Ramos (cell line): ENCODE results near the gene BACH2.
"Not testable (repeated sequence)": the region's sequence is repeated elsewhere in the genome, so short reads cannot be mapped to it uniquely, and the experiment has no call there.

Source experiments
- in situ Hi-C: fragments of 300-500 bp; cut with MboI; formaldehyde crosslinking; loops from one replicate; pipeline ENCODE4 v1.14.3; 2022; ENCODE audit warnings: low sequenced_read_pairs; ENCODE audit not compliant: unreplicated experiment

The BACH2 gene

GRCh38 chr6:90083891-90084290 lies 212.8 kb downstream of the BACH2 start:
- in situ Hi-C loops = no loop called here

- in situ Hi-C loops = no loop called here
These were observed 213.8 kb downstream of the BACH2 start for GRCh38 chr6:90082847-90083246.

GRCh38 chr6:90080876-90081481 lies 215.7 kb downstream of the BACH2 start:
- in situ Hi-C loops = no loop called here

- in situ Hi-C loops = no loop called here
These were observed 216.8 kb downstream of the BACH2 start for GRCh38 chr6:90079560-90080490.

- in situ Hi-C loops = no loop called here
These were observed 217.9 kb downstream of the BACH2 start for GRCh38 chr6:90078513-90079289.

GRCh38 chr6:90076511-90077415 lies 219.9 kb downstream of the BACH2 start:
- in situ Hi-C loops = no loop called here

GRCh38 chr6:90074161-90074850 lies 222.3 kb downstream of the BACH2 start:
- in situ Hi-C loops = no loop called here

GRCh38 chr6:90072935-90073464 lies 223.6 kb downstream of the BACH2 start:
- in situ Hi-C loops = no loop called here

GRCh38 chr6:90072501-90072900 lies 224.1 kb downstream of the BACH2 start:
- in situ Hi-C loops = no loop called here

GRCh38 chr6:90068703-90069523 lies 227.7 kb downstream of the BACH2 start:
- in situ Hi-C loops = no loop called here

GRCh38 chr6:90068264-90068663 lies 228.4 kb downstream of the BACH2 start:
- in situ Hi-C loops = no loop called here

- in situ Hi-C loops = no loop called here
These were observed 229.9 kb downstream of the BACH2 start for GRCh38 chr6:90066697-90067096.

- in situ Hi-C loops = no loop called here
These were observed 231.5 kb downstream of the BACH2 start for GRCh38 chr6:90065173-90065572.

- in situ Hi-C loops = no loop called here
These were observed 234.0 kb downstream of the BACH2 start for GRCh38 chr6:90062667-90063066.

GRCh38 chr6:90062051-90062450 lies 234.6 kb downstream of the BACH2 start:
- in situ Hi-C loops = no loop called here

GRCh38 chr6:90059178-90059577 lies 237.5 kb downstream of the BACH2 start:
- in situ Hi-C loops = not testable (repeated sequence)

GRCh38 chr6:90055924-90056323 lies 240.7 kb downstream of the BACH2 start:
- in situ Hi-C loops = not testable (repeated sequence)

GRCh38 chr6:90054193-90054592 lies 242.4 kb downstream of the BACH2 start:
- in situ Hi-C loops = not testable (repeated sequence)
